ENCODE results near the gene CPED1. TPM values are rescaled to one million over a fixed set of nuclear protein-coding genes. Genes with fewer than 3 reads are reported as not detected.

CPED1 gene
- total RNA-seq, 1 donor from 2014 or later, result 27.3 TPM

DNA sequence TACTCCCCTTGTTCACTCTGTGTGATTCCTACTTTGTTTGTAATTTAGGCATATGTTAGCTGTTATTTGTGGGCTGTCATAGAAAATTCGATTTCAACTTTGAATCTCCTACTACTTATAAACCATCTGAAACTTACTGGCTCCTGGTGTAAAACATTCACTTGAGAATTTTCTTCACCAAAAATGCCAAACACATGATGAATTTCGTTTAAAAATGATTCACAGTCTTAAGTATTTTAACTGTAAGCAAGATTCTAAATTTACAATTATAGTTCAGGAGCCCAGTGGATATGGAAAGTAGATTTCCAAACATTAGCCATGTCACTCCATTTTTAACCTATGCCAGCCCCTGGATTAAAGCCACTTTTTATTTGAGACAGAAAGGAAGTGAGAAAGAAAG lies 3.1 kb downstream of the CPED1 start:
- Histone ChIP-seq H3K4me3 (peak overlapping the region; percentile 42 to 50), H3K36me3 (no peaks in the 10 kb centered on the region), H3K27ac (peak overlapping the region; percentile 94), H3K4me1 (peaks cover 20% of the 10 kb centered on the region), H3K27me3 (no peaks in the 10 kb centered on the region), H3K9me3 (no peaks in the 10 kb centered on the region)
- DNase-seq (ENCODE audit: extremely low spot score in 2 of 2), result no peak
- TF ChIP-seq, protein P1, sequence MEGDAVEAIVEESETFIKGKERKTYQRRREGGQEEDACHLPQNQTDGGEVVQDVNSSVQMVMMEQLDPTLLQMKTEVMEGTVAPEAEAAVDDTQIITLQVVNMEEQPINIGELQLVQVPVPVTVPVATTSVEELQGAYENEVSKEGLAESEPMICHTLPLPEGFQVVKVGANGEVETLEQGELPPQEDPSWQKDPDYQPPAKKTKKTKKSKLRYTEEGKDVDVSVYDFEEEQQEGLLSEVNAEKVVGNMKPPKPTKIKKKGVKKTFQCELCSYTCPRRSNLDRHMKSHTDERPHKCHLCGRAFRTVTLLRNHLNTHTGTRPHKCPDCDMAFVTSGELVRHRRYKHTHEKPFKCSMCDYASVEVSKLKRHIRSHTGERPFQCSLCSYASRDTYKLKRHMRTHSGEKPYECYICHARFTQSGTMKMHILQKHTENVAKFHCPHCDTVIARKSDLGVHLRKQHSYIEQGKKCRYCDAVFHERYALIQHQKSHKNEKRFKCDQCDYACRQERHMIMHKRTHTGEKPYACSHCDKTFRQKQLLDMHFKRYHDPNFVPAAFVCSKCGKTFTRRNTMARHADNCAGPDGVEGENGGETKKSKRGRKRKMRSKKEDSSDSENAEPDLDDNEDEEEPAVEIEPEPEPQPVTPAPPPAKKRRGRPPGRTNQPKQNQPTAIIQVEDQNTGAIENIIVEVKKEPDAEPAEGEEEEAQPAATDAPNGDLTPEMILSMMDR (IDR thresholded peaks at IDR 0.05), result no peak
- TF ChIP-seq POLR2A (IDR thresholded peaks at IDR 0.05) (no peak), POLR2AphosphoS5 (IDR thresholded peaks at IDR 0.05; ENCODE audit: insufficient read depth in 1 of 2, low read depth in 1 of 2) (peak in 1 of 2 donors; percentile 6)
- intact Hi-C loops (cut with DNase I), result no loop called here

DNA sequence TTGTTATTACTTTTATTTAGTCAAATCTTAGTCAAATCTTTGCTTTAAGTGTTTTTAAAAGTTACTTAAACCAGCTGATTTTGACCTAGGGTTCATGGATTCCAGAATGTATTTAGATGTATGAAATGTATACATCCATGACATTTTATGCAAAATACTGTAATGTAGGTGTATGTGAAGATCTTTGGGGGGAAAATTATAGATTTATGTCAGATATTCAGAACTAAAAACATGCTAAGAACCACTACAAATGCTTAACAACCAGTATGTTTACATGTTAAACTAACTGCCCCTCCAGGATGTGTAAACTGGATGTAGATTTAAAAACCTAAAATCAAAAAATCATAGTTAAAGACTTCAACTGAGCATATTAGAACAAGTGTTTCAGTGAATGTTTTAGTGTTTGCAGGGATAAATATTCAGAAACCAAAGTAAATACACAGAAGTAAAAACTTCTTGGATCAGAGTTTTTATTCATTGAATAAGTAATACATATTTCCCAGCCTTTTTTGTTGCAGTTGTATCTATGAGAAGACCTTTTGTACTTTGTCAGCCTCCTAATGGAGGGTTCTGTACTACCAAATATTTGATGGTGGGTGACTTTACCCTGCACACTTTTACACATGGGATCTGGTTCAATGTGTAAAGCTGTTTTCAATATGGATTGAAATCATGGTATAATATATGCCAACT lies 3.9 kb downstream of the CPED1 start:
- peak overlapping the region; percentile 24 to 50 for H3K4me3 ChIP-seq
- H3K27ac ChIP-seq, result peak overlapping the region; percentile 94
- H3K27me3 ChIP-seq, result no peaks in the 10 kb centered on the region
- TF ChIP-seq, protein P1 (IDR thresholded peaks at IDR 0.05), result no peak
- TF ChIP-seq POLR2AphosphoS5 (IDR thresholded peaks at IDR 0.05; ENCODE audit: insufficient read depth in 1 of 2, low read depth in 1 of 2), result no peak
- TF ChIP-seq POLR2A (IDR thresholded peaks at IDR 0.05), result no peak
- intact Hi-C loops (cut with DNase I), result no loop called here
- H3K9me3 ChIP-seq, result no peaks in the 10 kb centered on the region
- no peaks in the 10 kb centered on the region for H3K36me3 ChIP-seq
- peaks cover 21% of the 10 kb centered on the region for H3K4me1 ChIP-seq
- DNase-seq (ENCODE audit: extremely low spot score in 2 of 2), result no peak

DNA sequence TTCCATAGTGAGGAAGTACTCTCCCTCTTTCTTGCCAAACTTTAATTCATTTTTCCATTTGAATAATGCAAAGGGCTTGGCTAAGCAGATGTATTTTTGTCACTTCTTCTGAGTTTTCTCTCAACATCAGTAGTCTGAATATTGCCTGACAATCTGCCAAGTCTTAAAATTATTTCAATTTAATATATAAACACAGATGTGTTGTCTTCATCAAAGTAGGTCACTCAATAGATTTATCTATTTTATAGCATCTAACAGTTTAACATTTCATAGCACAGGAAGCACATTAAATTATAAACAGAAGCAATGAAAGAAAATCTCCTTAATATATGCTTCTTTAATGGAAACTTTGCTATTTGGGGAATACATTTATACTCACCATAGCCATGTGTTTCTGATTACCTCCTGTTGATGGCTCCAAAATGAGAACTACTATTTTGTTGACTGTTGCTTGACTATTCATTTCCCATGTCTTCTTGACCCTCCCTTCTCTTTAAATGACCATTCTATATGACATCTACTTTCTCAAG lies 4.5 kb downstream of the CPED1 start:
- H3K4me3 ChIP-seq, result peak overlapping the region in 1 of 2 donors; percentile 24
- intact Hi-C loops (cut with DNase I), result no loop called here
- no peaks in the 10 kb centered on the region for H3K36me3 ChIP-seq
- H3K27ac ChIP-seq, result peak overlapping the region; percentile 94
- no peaks in the 10 kb centered on the region for H3K27me3 ChIP-seq
- TF ChIP-seq POLR2AphosphoS5 (IDR thresholded peaks at IDR 0.05; ENCODE audit: insufficient read depth in 1 of 2, low read depth in 1 of 2) (no peak), POLR2A (IDR thresholded peaks at IDR 0.05) (no peak)
- TF ChIP-seq, protein P1 (IDR thresholded peaks at IDR 0.05), result no peak
- no peak for DNase-seq (ENCODE audit: extremely low spot score in 2 of 2)
- no peaks in the 10 kb centered on the region for H3K9me3 ChIP-seq
- H3K4me1 ChIP-seq, result peaks cover 25% of the 10 kb centered on the region

DNA sequence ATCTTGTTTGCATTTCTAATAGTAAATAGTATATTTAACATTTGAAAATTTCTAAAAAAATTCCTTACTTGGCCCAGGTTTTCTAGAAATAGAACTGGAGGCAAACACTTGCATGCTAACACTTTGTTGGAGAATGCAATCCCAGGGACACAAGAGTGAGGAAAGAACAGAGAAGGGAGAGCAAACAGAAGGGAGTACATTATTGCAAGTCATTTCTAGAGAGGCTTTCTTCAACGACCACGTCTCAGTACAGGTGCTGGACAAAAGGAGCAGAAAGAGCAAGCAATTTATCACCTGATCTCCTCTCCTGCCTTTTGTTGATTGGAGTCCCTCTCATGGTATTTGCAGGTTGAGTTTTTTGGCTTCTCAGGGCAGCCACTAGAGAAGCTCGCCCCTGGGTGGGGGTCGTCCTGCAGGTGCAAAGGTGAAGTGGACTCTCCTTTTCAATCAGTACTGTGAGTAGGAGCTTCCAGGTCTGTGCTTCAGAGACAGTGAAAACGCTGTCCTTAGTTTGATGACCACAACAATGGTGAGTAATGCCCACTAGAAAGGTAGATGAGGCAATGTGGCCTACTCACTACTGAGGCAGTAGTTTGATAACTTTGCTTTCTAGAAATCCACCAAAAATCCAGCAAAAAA lies 5.2 kb downstream of the CPED1 start:
- intact Hi-C loops (cut with DNase I), result no loop called here

More for the DNA sequence above, 5.2 kb downstream of the CPED1 start:
- no peaks in the 10 kb centered on the region for H3K27me3 ChIP-seq
- no peaks in the 10 kb centered on the region for H3K36me3 ChIP-seq
- TF ChIP-seq POLR2A (IDR thresholded peaks at IDR 0.05) (no peak), POLR2AphosphoS5 (IDR thresholded peaks at IDR 0.05; ENCODE audit: insufficient read depth in 1 of 2, low read depth in 1 of 2) (no peak)
- TF ChIP-seq, protein P1 (IDR thresholded peaks at IDR 0.05), result no peak
- peak overlapping the region; percentile 55 for H3K27ac ChIP-seq
- no peaks in the 10 kb centered on the region for H3K9me3 ChIP-seq
- DNase-seq (ENCODE audit: extremely low spot score in 2 of 2), result no peak
- no peak overlapping the region for H3K4me3 ChIP-seq
- peaks cover 30% of the 10 kb centered on the region for H3K4me1 ChIP-seq

Measured in vagina (tissue), 2 donors.